SH-SY5Y (cell line): ENCODE measurements around the gene CLUH.

Source experiments
- GATA2 ChIP-seq: IDR thresholded peaks from 2 replicates; pipeline ENCODE4 v1.6.1; 2011; ENCODE audit warnings: mild to moderate bottlenecking, low read depth, low read length
- GATA3 ChIP-seq: IDR thresholded peaks from 2 replicates; pipeline ENCODE4 v1.6.1; 2011; ENCODE audit warnings: low read depth, mild to moderate bottlenecking, low read length, moderate library complexity

- TF ChIP-seq GATA2, result no peak
- no peak for TF ChIP-seq GATA3
Measured at GRCh38 chr17:2703606-2704005, 8.0 kb downstream of the CLUH start.
